ENCODE results near the gene IL22RA1.

The IL22RA1 gene

GRCh38 chr1:24186031-24186710, 43.2 kb upstream of the IL22RA1 start:
- Histone ChIP-seq H3K9ac (peak overlapping the region; percentile 82 to 94 (median 90); a peak in 21 of 22 replicates), H4K20me1 (peaks cover 0 to 17% (median 0%) of the 10 kb centered on the region in 11 experiments; a peak in 7 of 22 replicates), H3K4me2 (peak overlapping the region; percentile 83 to 98 (median 94)), H3K4me1 (peaks cover 42 to 84% (median 68%) of the 10 kb centered on the region in 10 experiments), H3K9me3 (replicated peaks in 1 of 11) (peaks cover 0 to under 1% (median 0%) of the 10 kb centered on the region in 11 experiments; a peak in 1 of 22 replicates), H3K27ac (peak overlapping the region in 10 of 11 experiments; percentile 71 to 97 (median 96); a peak in 19 of 22 replicates), H3K36me3 (peaks cover 0 to 40% (median 6%) of the 10 kb centered on the region in 11 experiments; a peak in 9 of 22 replicates), H3K27me3 (peaks cover 14 to 32% (median 26%) of the 10 kb centered on the region in 11 experiments; a peak in 20 of 22 replicates), H3K4me3 (peak overlapping the region; percentile 56 to 81 (median 72); a peak in 19 of 20 replicates)
- no peak for TF ChIP-seq Cebpa-rat (IDR thresholded peaks at IDR 0.05)

- Histone ChIP-seq H3K27me3 (peaks cover 14 to 32% (median 26%) of the 10 kb centered on the region in 11 experiments; a peak in 20 of 22 replicates), H3K4me3 (peak overlapping the region in 8 of 10 experiments; percentile 60 to 81 (median 72); a peak in 11 of 20 replicates), H4K20me1 (peaks cover 0 to 25% (median 0%) of the 10 kb centered on the region in 11 experiments; a peak in 8 of 22 replicates), H3K4me1 (peaks cover 32 to 82% (median 62%) of the 10 kb centered on the region in 10 experiments), H3K9ac (peak overlapping the region in 7 of 11 experiments; percentile 87 to 94 (median 90); a peak in 10 of 22 replicates), H3K36me3 (peaks cover 0 to 48% (median 14%) of the 10 kb centered on the region in 11 experiments; a peak in 11 of 22 replicates), H3K4me2 (peak overlapping the region in 10 of 11 experiments; percentile 83 to 98 (median 94); a peak in 20 of 22 replicates), H3K9me3 (replicated peaks in 1 of 11) (no peaks in the 10 kb centered on the region), H3K27ac (peak overlapping the region in 7 of 11 experiments; percentile 94 to 97 (median 97); a peak in 8 of 22 replicates)
- no peak for TF ChIP-seq Cebpa-rat (IDR thresholded peaks at IDR 0.05)
Measured at GRCh38 chr1:24185076-24185475, 42.1 kb upstream of the IL22RA1 start.

DNA sequence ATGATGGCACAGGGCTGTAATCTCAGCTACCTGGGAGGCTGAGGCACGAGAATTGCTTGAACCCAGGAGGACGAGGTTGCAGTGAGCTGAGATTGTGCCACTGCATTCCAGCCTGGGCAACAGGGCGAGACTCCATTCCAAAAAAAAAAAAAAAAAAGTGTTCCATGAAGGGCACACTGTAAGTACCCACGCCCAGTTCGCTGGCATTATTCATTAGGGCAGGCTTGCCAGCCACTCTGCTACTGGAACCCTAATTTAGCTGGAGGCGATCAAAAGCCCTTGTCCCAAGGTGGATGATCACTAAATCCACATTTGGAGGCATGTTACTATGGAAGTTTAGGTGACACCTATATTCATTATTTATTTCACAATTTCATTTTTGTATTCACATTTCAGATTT, 39.1 kb upstream of the IL22RA1 start:
- TF ChIP-seq Cebpa-rat (IDR thresholded peaks at IDR 0.05), result no peak
- Histone ChIP-seq H3K9me3 (replicated peaks in 1 of 11) (0 out of 22 replicates have a peak, but pooled peaks cover 0 to 3% (median 0%) of the 10 kb centered on the region in 11 experiments), H3K27ac (no peak overlapping the region), H4K20me1 (peaks cover 0 to 55% (median 5%) of the 10 kb centered on the region in 11 experiments; a peak in 8 of 22 replicates), H3K4me2 (peak overlapping the region in 3 of 11 experiments; percentile 8 to 30 (median 27); a peak in 3 of 22 replicates), H3K27me3 (peaks cover 6 to 21% (median 18%) of the 10 kb centered on the region in 11 experiments; a peak in 19 of 22 replicates), H3K9ac (no peak overlapping the region), H3K36me3 (peaks cover 0 to 78% (median 36%) of the 10 kb centered on the region in 11 experiments; a peak in 16 of 22 replicates), H3K4me1 (peaks cover 5 to 76% (median 43%) of the 10 kb centered on the region in 10 experiments), H3K4me3 (no peak overlapping the region)

GRCh38 chr1:24181619-24182018, 38.7 kb upstream of the IL22RA1 start:
- peaks cover 5 to 75% (median 38%) of the 10 kb centered on the region in 10 experiments for H3K4me1 ChIP-seq
- no peak overlapping the region for H3K27ac ChIP-seq
- no peak overlapping the region for H3K4me3 ChIP-seq
- peaks cover 0 to 83% (median 36%) of the 10 kb centered on the region in 11 experiments; a peak in 16 of 22 replicates for H3K36me3 ChIP-seq
- no peak overlapping the region for H3K9ac ChIP-seq
- peak overlapping the region in 4 of 11 experiments; percentile 8 to 30 (median 25); a peak in 5 of 22 replicates for H3K4me2 ChIP-seq
- TF ChIP-seq Cebpa-rat (IDR thresholded peaks at IDR 0.05), result no peak
- 0 out of 22 replicates have a peak, but pooled peaks cover 0 to 3% (median 0%) of the 10 kb centered on the region in 11 experiments for H3K9me3 ChIP-seq (replicated peaks in 1 of 11)
- H3K27me3 ChIP-seq, result peaks cover 1 to 16% (median 13%) of the 10 kb centered on the region in 11 experiments; a peak in 18 of 22 replicates
- H4K20me1 ChIP-seq, result peaks cover 0 to 59% (median 6%) of the 10 kb centered on the region in 11 experiments; a peak in 8 of 22 replicates

DNA sequence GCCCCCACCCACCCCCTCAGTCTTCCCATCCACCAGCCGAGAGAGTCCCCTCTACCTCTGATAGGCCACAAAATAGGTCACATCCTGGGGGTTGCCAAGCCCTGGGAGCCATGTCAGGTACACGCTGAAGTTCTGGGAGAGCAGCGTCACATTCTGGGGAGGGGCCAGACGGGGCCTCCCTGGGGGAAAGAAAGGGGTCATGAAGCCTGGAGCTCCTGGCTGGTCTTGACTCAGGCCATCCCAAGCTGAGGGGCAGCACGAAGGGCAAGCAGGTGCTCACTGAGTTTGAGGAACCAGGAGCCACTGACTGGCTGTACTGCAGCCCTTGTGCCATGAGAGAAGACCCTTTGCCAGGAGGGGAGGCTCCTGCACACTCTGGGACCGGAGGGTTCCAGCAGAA, 37.7 kb upstream of the IL22RA1 start:
- peak overlapping the region in 3 of 11 experiments; percentile 23 to 30 (median 27); a peak in 3 of 22 replicates for H3K4me2 ChIP-seq
- H4K20me1 ChIP-seq, result peaks cover 0 to 69% (median 6%) of the 10 kb centered on the region in 11 experiments; a peak in 8 of 22 replicates
- H3K4me3 ChIP-seq, result no peak overlapping the region
- H3K36me3 ChIP-seq, result peaks cover 0 to 92% (median 36%) of the 10 kb centered on the region in 11 experiments; a peak in 17 of 22 replicates
- peaks cover 0 to 7% (median 5%) of the 10 kb centered on the region in 11 experiments; a peak in 10 of 22 replicates for H3K27me3 ChIP-seq
- peaks cover 0 to 65% (median 29%) of the 10 kb centered on the region in 10 experiments; a peak in 19 of 20 replicates for H3K4me1 ChIP-seq
- H3K9me3 ChIP-seq (replicated peaks in 1 of 11), result 0 out of 22 replicates have a peak, but pooled peaks cover 0 to 3% (median 0%) of the 10 kb centered on the region in 11 experiments
- H3K27ac ChIP-seq, result no peak overlapping the region; a peak in 1 of 22 replicates
- H3K9ac ChIP-seq, result no peak overlapping the region
- no peak for TF ChIP-seq Cebpa-rat (IDR thresholded peaks at IDR 0.05)

- no peak for TF ChIP-seq Cebpa-rat (IDR thresholded peaks at IDR 0.05)
- Histone ChIP-seq H3K4me1 (peaks cover 0 to 64% (median 21%) of the 10 kb centered on the region in 10 experiments; a peak in 15 of 20 replicates), H3K27me3 (no peaks in the 10 kb centered on the region), H4K20me1 (peaks cover 0 to 78% (median 6%) of the 10 kb centered on the region in 11 experiments; a peak in 8 of 22 replicates), H3K4me3 (no peak overlapping the region), H3K9me3 (replicated peaks in 1 of 11) (peaks cover 0 to 13% (median 8%) of the 10 kb centered on the region in 11 experiments; a peak in 11 of 22 replicates), H3K27ac (peak overlapping the region in 2 of 11 experiments; percentile 11 to 20; a peak in 1 of 22 replicates), H3K36me3 (peaks cover 0 to 97% (median 48%) of the 10 kb centered on the region in 11 experiments; a peak in 18 of 22 replicates), H3K9ac (no peak overlapping the region), H3K4me2 (peak overlapping the region in 7 of 11 experiments; percentile 7 to 57 (median 32); a peak in 13 of 22 replicates)
Measured at GRCh38 chr1:24179251-24179840, 36.4 kb upstream of the IL22RA1 start.

GRCh38 chr1:24178407-24178806, 35.5 kb upstream of the IL22RA1 start:
- Histone ChIP-seq H4K20me1 (peaks cover 0 to 78% (median 6%) of the 10 kb centered on the region in 11 experiments; a peak in 8 of 22 replicates), H3K9me3 (replicated peaks in 1 of 11) (peaks cover 4 to 19% (median 11%) of the 10 kb centered on the region in 11 experiments; a peak in 15 of 22 replicates), H3K4me3 (no peak overlapping the region), H3K27me3 (no peaks in the 10 kb centered on the region), H3K4me2 (peak overlapping the region in 2 of 11 experiments; percentile 7 to 39; a peak in 2 of 22 replicates), H3K27ac (no peak overlapping the region), H3K4me1 (peaks cover 0 to 60% (median 21%) of the 10 kb centered on the region in 10 experiments; a peak in 15 of 20 replicates), H3K36me3 (peaks cover 0 to 96% (median 56%) of the 10 kb centered on the region in 11 experiments; a peak in 18 of 22 replicates), H3K9ac (no peak overlapping the region)
- TF ChIP-seq Cebpa-rat (IDR thresholded peaks at IDR 0.05), result 0 out of 22 replicates have a peak, but pooled peaks of 1 of the 11 experiments have one; percentile 21

GRCh38 chr1:24177161-24177560, 34.2 kb upstream of the IL22RA1 start:
- Histone ChIP-seq H3K4me2 (no peak overlapping the region), H3K36me3 (peaks cover 0 to 96% (median 60%) of the 10 kb centered on the region in 11 experiments; a peak in 18 of 22 replicates), H3K9ac (no peak overlapping the region), H3K27ac (no peak overlapping the region), H3K4me3 (no peak overlapping the region), H3K4me1 (peaks cover 0 to 56% (median 19%) of the 10 kb centered on the region in 10 experiments; a peak in 15 of 20 replicates), H3K9me3 (replicated peaks in 1 of 11) (peaks cover 4 to 19% (median 12%) of the 10 kb centered on the region in 11 experiments; a peak in 15 of 22 replicates), H3K27me3 (no peaks in the 10 kb centered on the region), H4K20me1 (peaks cover 0 to 83% (median 6%) of the 10 kb centered on the region in 11 experiments; a peak in 8 of 22 replicates)
- TF ChIP-seq Cebpa-rat (IDR thresholded peaks at IDR 0.05), result no peak

All from BLaER1 treated with 17β-estradiol and CSF1 and Interleukin-3, amounts not matched to agents 10 nM and 100 nM (cell line).